Smooth muscle cell (in vitro differentiated cells): Measurements from ENCODE around the gene MAMDC4. TPM values are rescaled to one million over a fixed set of nuclear protein-coding genes. Genes with fewer than 3 reads are reported as not detected.

ENCODE experiments used
- DNase-seq: peaks from one replicate; lab custom pipeline; 2025; ENCODE audit not compliant: unreplicated experiment; lab: John Stamatoyannopoulos, UW
- H2AFZ ChIP-seq: fragments of 200-600 bp; sonication (generic); 2 replicates; pipeline ENCODE4 v1.6.0; 2016; ENCODE audit warnings: antibody characterized with exemption, low read depth, mild to moderate bottlenecking
- H3F3A ChIP-seq: fragments of 200-600 bp; sonication (generic); 2 replicates; pipeline ENCODE4 v1.6.0; 2017; ENCODE audit warnings: antibody characterized with exemption, low read depth
- H3K27ac ChIP-seq: fragments of 200-600 bp; sonication (generic); 2 replicates; pipeline ENCODE4 v1.5.1; 2016; ENCODE audit warnings: low read depth, mild to moderate bottlenecking
- H3K27me3 ChIP-seq: fragments of 200-600 bp; sonication (generic); 2 replicates; pipeline ENCODE4 v1.6.1; 2016; ENCODE audit warnings: low read depth, mild to moderate bottlenecking
- H3K36me3 ChIP-seq: fragments of 200-600 bp; sonication (generic); 2 replicates; pipeline ENCODE4 v1.5.1; 2016; ENCODE audit warnings: low read depth
- H3K4me1 ChIP-seq: fragments of 200-600 bp; sonication (generic); 2 replicates; pipeline ENCODE4 v1.5.1; 2016; ENCODE audit warnings: low read depth
- H3K4me2 ChIP-seq: fragments of 200-600 bp; sonication (generic); 2 replicates; pipeline ENCODE4 v1.6.0; 2016; ENCODE audit warnings: mild to moderate bottlenecking
- H3K4me3 ChIP-seq: fragments of 200-600 bp; sonication (generic); 2 replicates; pipeline ENCODE4 v1.5.1; 2016; ENCODE audit warnings: mild to moderate bottlenecking
- H3K79me2 ChIP-seq: fragments of 200-600 bp; sonication (generic); 2 replicates; pipeline ENCODE4 v1.6.0; 2016; ENCODE audit warnings: low read depth, mild to moderate bottlenecking
- H3K9ac ChIP-seq: fragments of 200-600 bp; sonication (generic); 2 replicates; pipeline ENCODE4 v1.6.0; 2016; ENCODE audit warnings: low read depth
- H3K9me3 ChIP-seq: fragments of 200-600 bp; sonication (generic); replicated peaks from 2 replicates; pipeline ENCODE4 v1.5.1; 2016; ENCODE audit warnings: low read depth
- H4K20me1 ChIP-seq: fragments of 200-600 bp; sonication (generic); 2 replicates; pipeline ENCODE4 v1.6.0; 2016; ENCODE audit warnings: low read depth
- CTCF ChIP-seq: fragments of 200-600 bp; sonication (generic); IDR thresholded peaks from 2 replicates; pipeline ENCODE4 v1.5.1; 2017; ENCODE audit warnings: borderline replicate concordance, mild to moderate bottlenecking, antibody characterized with exemption; ENCODE audit not compliant: insufficient read depth, poor library complexity, severe bottlenecking
- WGBS: methylation state at CpG from one replicate; pipeline ENCODE4 v1.1.7; 2016; ENCODE audit warnings: low lambda C conversion rate; 5-methylcytosine and 5-hydroxymethylcytosine counted together
- polyA plus RNA-seq: library from polyadenylated mRNA; unstranded; fragments of >200 nt; fragmentation: Nextera tagmentation; extraction: Ambion mirVana; gene quantifications from 2 replicates; pipeline ENCODE4 v1.2.1, GENCODE V29; 2016
- total RNA-seq: library from RNA; depleted of rRNA; stranded (reverse); fragments of >200 nt; gene quantifications from 2 replicates; pipeline ENCODE4 v1.2.3, GENCODE V29; 2014

Gene MAMDC4
- total and polyA plus RNA-seq, 2 experiments from 2014 or later = 3.8 to 7.5 TPM

GRCh38 chr9:136826703-136827582, 25.2 kb upstream of the MAMDC4 start:
- Histone ChIP-seq H3F3A (no peaks in the 10 kb centered on the region), H2AFZ (no peak overlapping the region), H3K9me3 (no peaks in the 10 kb centered on the region), H3K4me3 (no peak overlapping the region), H3K4me2 (no peak overlapping the region), H3K27me3 (no peaks in the 10 kb centered on the region), H3K27ac (no peak overlapping the region), H3K36me3 (no peaks in the 10 kb centered on the region), H3K9ac (no peak overlapping the region), H3K4me1 (no peaks in the 10 kb centered on the region), H4K20me1 (peaks cover 45% of the 10 kb centered on the region), H3K79me2 (peaks cover 8% of the 10 kb centered on the region)
- 98% methylated on average over 24 of the region's 24 CpGs for WGBS
- no peak for DNase-seq
- TF ChIP-seq CTCF = no peak

DNA sequence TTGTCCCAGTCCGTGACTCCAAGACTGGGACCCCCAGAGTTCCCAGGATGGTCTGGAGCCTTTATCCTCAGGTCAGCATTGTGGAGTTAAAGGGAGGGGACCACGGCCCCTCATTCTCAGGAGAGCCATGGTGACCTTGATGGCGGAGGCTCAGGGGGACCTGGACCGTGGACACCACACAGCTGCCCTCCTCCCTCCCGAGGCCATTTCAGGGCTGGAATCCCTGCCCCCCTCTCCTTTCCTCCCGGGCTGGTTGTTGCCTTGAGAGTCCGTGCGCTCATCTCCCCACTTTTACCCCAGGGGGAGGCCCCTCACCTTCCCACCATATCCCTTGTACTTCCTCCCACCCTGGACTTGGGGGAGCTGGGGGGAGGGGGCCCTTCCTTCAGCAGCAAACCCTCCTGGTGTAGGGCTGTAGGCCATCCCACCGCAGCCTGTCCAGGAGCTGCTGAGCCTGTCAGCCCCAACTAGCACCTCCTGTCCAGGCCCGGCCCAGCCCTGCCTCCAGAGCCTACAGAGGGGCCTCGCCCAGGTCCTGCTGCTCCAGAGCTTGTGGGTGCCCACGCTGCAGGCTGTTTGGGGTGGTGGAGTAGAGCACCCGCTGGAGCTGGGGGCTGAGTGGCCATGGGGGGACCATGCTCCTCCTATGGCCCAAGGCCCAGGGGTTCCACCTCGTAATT, 24.2 kb upstream of the MAMDC4 start:
- Histone ChIP-seq H4K20me1 (peaks cover 36% of the 10 kb centered on the region), H3K9ac (no peak overlapping the region), H3F3A (no peaks in the 10 kb centered on the region), H3K4me2 (no peak overlapping the region), H2AFZ (no peak overlapping the region), H3K36me3 (no peaks in the 10 kb centered on the region), H3K4me3 (no peak overlapping the region), H3K27me3 (no peaks in the 10 kb centered on the region), H3K79me2 (no peaks in the 10 kb centered on the region), H3K4me1 (no peaks in the 10 kb centered on the region), H3K9me3 (no peaks in the 10 kb centered on the region), H3K27ac (no peak overlapping the region)
- 94% methylated on average over 13 of the region's 14 CpGs for WGBS
- DNase-seq = no peak
- TF ChIP-seq CTCF = no peak

GRCh38 chr9:136828474-136829140, 23.5 kb upstream of the MAMDC4 start:
- peaks cover 29% of the 10 kb centered on the region for H4K20me1 ChIP-seq
- no peaks in the 10 kb centered on the region for H3K9me3 ChIP-seq
- no peaks in the 10 kb centered on the region for H3F3A ChIP-seq
- H3K9ac ChIP-seq = no peak overlapping the region
- WGBS = 97% methylated on average over 31 of the region's 31 CpGs
- no peaks in the 10 kb centered on the region for H3K27me3 ChIP-seq
- H2AFZ ChIP-seq = no peak overlapping the region
- H3K79me2 ChIP-seq = no peaks in the 10 kb centered on the region
- no peak overlapping the region for H3K27ac ChIP-seq
- H3K4me2 ChIP-seq = no peak overlapping the region
- H3K4me3 ChIP-seq = no peak overlapping the region
- no peaks in the 10 kb centered on the region for H3K4me1 ChIP-seq
- TF ChIP-seq CTCF = no peak
- H3K36me3 ChIP-seq = no peaks in the 10 kb centered on the region
- DNase-seq = no peak
